AG09309 (cell line): Measurements from ENCODE around the gene MYL12A.
A peak's percentile ranks its signal among the peaks of the same experiment; 100 is the strongest.

Source experiments
- DNase-seq: peaks from one replicate; pipeline ENCODE4 v3.0.0-alpha.2; 2010; ENCODE audit warnings: low read depth
- H3K4me3 ChIP-seq: 2 replicates; pipeline ENCODE4 v1.5.1; 2011; ENCODE audit warnings: mild to moderate bottlenecking, low read depth, low read length, moderate library complexity; ENCODE audit not compliant: control insufficient read depth
- CTCF ChIP-seq: IDR thresholded peaks from 2 replicates; pipeline ENCODE4 v1.5.1; 2011; ENCODE audit warnings: mild to moderate bottlenecking, low read depth, low read length, inconsistent platforms; ENCODE audit not compliant: insufficient read depth, control insufficient read depth; ENCODE audit errors: missing control alignments

MYL12A gene

GRCh38 chr18:3262234-3263131, 14.9 kb downstream of the MYL12A start:
- TF ChIP-seq CTCF, result no peak
- DNase-seq, result no peak
- H3K4me3 ChIP-seq, result peak overlapping the region; percentile 81

DNA sequence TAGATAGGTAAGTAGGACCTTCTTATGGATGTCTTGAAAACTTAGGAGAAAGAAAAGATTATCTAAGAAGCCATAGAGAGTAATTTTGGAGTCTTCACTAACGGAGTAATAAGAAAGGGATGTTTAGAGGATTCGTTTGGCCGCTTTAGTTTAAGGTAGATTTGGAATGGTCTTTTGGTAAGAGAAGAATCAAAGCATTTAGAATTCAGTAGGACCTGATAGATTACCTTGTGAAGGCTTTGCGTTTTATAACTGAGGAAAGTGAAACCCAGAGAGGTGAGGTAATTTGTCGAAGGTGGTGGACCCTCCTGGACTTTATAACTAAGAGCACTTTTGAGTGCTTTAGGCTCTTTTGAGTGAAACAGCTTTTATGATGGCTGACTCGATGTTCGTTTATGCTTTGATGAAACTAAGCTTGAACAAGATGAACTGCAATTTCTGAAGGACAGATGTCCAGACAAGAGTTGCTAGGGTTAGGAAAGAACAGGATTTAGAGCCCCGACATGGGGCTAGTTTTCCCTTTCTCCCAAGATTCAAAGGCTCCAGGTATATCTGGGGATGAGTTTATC, 15.6 kb downstream of the MYL12A start:
- TF ChIP-seq CTCF, result no peak
- no peak for DNase-seq
- peak overlapping the region; percentile 81 for H3K4me3 ChIP-seq

DNA sequence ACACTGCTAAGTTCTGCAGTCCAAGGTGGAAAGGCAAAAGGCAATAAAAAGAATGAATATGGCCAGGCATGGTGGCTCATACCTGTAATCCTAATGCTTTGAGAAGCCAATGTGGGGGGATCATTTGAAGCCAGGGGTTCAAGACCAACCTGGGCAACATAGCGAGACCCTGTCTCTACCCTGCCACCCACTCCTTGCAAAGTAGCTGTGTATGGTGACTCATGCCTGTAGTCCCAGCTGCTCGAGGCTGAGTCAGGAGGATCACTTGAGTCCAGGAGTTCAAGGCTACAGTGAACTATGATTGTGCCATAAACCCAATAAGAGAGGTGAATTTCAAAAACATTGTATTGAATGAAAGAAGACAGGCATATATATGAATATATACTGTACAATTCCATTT, 16.8 kb downstream of the MYL12A start:
- DNase-seq, result no peak
- TF ChIP-seq CTCF, result no peak
- no peak overlapping the region; the same call in 1 of the 2 replicates for H3K4me3 ChIP-seq

- no peak overlapping the region for H3K4me3 ChIP-seq
- no peak for DNase-seq
- no peak for TF ChIP-seq CTCF
These were observed 18.0 kb downstream of the MYL12A start for GRCh38 chr18:3265564-3266033.

GRCh38 chr18:3266062-3266608, 18.5 kb downstream of the MYL12A start:
- TF ChIP-seq CTCF, result no peak
- no peak for DNase-seq
- H3K4me3 ChIP-seq, result no peak overlapping the region

DNA sequence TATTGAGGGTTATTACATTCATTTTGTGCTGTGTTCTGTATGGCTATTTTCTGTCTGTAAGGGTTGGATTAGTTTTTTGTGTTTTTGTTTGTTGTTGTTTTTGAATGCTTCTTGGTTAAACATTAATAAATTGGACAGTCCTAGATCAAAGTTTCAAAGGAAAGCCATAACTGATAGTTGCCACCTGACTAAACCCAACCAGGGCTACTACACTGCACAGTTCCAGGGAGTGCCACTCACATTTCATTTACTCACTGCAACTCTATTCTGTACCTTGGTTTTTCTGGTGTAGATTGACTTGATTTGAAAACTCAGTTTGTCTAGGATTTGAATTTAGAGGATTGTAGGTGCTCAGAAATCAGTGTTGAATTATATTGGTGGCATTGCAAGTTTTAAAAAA, 20.7 kb downstream of the MYL12A start:
- no peak for TF ChIP-seq CTCF
- no peak overlapping the region for H3K4me3 ChIP-seq
- DNase-seq, result no peak
